ENCODE results near the gene DDX27. TPM values are rescaled to one million over a fixed set of nuclear protein-coding genes. Genes with fewer than 3 reads are reported as not detected.

DDX27 gene, protein sequence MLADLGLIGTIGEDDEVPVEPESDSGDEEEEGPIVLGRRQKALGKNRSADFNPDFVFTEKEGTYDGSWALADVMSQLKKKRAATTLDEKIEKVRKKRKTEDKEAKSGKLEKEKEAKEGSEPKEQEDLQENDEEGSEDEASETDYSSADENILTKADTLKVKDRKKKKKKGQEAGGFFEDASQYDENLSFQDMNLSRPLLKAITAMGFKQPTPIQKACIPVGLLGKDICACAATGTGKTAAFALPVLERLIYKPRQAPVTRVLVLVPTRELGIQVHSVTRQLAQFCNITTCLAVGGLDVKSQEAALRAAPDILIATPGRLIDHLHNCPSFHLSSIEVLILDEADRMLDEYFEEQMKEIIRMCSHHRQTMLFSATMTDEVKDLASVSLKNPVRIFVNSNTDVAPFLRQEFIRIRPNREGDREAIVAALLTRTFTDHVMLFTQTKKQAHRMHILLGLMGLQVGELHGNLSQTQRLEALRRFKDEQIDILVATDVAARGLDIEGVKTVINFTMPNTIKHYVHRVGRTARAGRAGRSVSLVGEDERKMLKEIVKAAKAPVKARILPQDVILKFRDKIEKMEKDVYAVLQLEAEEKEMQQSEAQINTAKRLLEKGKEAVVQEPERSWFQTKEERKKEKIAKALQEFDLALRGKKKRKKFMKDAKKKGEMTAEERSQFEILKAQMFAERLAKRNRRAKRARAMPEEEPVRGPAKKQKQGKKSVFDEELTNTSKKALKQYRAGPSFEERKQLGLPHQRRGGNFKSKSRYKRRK
- 22.6 and 24.3 TPM in 2 replicates for total RNA-seq

GRCh38 chr20:49219091-49219923 is at the start of gene DDX27:
DDX27 (plus strand) TSS chr20:49219416; CDS start chr20:49219449, 33 bp downstream.

GRCh38 chr20:49187851-49188641 is 31.2 kb upstream of the DDX27 start, which contains the start of gene STAU1:
STAU1 (minus strand) TSS chr20:49188334; CDS start chr20:49166201, 22,133 bp downstream.

GRCh38 chr20:49278036-49278817 is 59.0 kb downstream of the DDX27 start, which contains the start of gene ZNFX1:
ZNFX1 (minus strand) TSS chr20:49278057; CDS start chr20:49275839, 2,218 bp downstream.

Other genes with a start within 250 kb of the DDX27 start
- 31.1 and 133 TPM in 2 replicates for gene CSE1L, start 173.1 kb upstream of the DDX27 start, total RNA-seq
- gene STAU1, start 31.1 kb upstream of the DDX27 start, total RNA-seq: 55.6 and 61.9 TPM in 2 replicates
- gene ZNFX1, start 58.6 kb downstream of the DDX27 start, total RNA-seq: 12.9 and 22.4 TPM in 2 replicates

Measured in mesangial cell (primary cell).